HG03469 (cell line): ENCODE measurements around the gene FHIT.

ENCODE experiments used
- ATAC-seq: cut with Tn5 transposase; IDR thresholded peaks from one replicate; pipeline ENCODE4 v1.9.1; 2021; ENCODE audit warnings: mild to moderate bottlenecking, moderate library complexity, moderate number of reproducible peaks; ENCODE audit not compliant: unreplicated experiment

The FHIT gene

DNA sequence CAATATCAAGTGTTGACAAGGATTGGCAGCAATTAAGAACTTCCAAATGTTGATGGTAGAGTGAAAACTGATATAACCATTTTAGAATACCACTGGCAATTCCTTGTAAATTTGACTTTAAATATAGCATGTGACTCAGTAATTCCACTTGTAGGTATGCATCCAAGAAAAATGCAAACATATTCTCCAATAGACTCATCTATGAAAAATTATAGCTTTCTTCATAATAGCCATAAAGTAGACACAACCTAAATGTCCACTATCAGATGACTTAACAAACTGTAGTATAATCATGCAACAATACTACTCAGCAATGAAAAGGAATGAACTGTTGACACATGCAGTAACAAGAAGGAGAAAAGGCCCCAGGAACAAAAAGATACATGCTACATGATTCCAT is 988.1 kb downstream of the FHIT start:
- ATAC-seq: no peak

DNA sequence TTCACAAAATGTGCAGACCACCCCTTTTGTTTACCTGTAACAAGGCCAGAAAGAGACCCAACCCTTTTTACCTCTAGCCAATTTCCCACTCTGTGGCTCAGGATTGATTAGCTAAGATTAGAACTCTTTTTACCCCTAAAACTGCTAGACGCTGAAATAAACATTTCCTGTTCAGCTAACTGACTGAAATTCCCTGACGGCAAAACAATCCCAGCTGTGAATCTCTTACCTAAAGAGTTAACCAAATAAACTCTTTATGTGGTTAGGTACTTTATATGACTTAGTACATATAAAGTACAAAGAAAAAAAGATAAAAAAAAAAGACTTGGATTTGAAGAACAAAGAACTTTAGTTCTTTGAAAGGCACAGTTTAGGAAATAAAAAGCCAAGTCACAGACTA is 988.7 kb downstream of the FHIT start:
- no peak for ATAC-seq

DNA sequence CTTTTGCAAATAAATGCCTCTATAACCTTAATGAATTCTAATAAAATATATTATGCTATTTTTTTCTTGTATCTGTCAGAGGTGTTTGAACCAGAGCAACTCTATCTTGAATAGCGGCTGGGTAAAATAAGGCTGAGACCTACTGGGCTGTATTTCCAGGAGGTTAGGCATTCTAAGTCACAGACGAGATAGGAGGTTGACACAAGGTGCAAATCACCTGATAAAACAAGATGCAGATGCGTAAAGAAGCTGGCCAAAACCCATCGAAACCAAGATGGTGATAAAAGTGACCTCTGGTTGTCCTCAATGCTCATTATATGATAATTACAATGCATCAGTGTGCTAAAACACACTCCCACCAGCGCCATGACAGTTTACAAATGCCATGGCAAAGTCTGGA is 990.7 kb downstream of the FHIT start:
- ATAC-seq: no peak

DNA sequence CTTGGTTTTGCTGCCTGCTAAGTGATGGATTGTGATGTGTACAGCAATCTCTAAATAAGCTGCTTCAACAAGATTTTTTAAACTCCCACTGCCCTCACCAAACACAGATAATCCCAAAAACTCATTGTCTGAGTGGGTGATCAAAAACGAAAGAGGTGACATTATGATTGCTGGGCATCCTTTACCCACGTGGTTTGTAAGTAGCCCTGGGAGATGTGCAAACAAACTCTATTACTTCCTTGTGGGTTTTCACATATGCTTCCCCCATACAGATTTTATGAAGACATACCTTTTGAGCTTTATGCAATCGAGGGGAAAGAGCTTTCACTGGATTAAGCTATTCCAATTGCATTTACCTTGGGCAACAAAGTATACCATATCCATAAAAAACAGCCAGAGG is 1000.4 kb downstream of the FHIT start:
- ATAC-seq: no peak

DNA sequence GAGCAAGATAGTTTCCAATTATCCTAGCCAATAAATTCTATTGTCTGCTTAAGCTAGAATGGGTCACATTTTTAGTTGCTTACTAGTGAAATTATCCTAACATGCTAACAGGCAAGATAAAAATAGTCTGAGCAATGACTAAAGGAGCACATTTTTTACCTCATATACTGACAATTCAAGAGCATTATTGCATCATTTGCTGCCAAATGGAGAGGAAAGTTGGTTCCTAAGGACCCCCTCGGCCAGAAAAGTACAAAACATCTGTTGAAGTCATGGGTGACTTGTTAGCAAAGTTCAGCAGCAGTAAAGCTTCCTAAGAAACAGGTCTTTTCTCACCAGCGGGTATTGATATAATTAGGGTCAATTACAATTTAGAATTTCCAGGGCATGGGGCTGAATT is 1001.0 kb downstream of the FHIT start:
- ATAC-seq: no peak

DNA sequence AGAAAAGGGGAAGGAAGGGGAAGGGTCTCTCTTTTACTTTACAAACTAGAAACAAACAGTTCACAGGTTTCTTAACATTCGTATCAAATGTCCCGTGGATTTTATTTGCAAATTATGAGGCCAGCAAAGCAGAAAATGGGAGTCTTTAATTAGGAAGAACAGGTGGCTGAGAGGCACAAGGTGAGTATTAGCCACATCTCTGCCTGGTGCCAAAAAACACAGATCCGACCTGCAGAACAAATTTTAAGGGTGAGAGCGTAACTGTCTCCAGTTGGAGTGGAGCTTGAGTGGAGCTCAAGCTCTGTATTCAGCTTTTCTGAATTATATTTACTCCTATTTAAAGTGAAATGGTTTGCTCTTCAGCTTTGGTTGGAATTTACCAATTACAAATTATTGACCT is 1004.9 kb downstream of the FHIT start:
- no peak for ATAC-seq

DNA sequence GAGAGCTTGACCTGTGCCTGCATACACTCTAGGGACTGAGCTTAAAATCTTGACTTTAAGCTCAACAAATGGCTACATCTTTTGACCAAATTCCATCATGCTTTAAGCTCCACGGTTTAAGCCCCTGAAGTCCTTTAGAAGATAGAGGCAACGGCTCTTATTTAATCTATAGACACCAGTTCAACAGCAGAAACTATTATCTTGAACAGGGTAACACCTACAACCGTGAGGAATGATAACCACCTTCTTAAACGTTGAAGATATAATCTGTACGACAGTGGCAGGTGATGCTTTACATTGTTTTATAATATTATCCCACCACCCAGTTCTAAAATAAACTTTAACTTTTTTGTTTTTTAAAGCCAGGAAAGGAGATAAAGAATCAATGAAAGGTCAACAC is 1007.8 kb downstream of the FHIT start:
- ATAC-seq: no peak

DNA sequence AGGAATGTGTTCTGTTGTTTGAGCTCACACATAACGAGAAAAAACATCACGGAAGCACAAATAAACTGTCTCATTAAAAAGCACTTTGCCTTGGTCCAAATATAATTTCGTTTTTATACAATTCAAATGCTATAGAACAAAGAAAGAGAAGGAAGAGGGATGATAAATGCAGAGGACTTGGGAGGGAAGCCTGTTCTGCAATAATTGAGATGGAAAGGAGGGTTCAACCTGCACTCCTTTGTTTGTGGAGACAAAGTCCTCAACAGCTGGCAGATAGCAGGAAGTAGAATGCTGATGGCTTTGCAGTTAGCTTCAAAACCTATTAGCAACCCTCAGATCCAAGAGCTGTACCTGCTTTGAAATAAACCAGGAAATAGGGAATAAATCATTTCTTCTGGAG is 1010.8 kb downstream of the FHIT start:
- no peak for ATAC-seq

DNA sequence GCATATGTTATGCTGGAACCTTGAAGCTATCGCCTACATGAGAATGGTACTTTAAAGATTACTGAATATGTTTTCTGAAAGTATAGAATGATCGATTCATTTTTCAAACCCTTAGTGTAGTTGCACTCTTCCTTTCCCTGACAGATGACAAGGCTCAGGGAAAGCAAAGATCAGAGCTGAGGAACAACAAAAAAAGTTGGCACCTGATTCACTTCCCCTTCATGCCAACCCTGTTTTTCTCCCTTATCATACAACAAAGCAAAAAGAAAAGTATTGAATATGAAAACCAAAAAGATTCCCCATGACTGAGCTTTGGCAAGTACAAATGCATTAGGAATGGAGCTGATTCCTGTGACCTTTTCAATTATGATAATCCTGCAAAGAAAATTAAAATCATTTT is 1012.7 kb downstream of the FHIT start:
- no peak for ATAC-seq

DNA sequence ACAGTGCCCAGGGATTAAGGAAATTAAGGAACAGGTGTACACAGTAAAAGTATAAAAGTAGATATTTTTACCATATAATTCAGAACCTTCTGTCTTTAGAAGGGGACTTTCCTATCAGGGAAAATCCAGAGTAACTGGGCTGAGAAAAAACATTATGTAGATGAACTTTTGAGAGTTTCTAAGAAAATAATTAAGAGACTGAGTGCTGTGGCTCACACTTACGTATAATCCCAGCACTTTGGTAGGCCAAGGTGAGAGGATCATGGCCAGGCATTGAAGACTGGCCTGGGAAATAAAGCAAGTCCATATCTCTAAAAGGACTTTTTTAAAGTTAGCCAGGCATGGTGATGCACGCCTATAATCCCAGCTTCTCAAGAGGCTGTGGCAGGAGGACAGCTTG is 1021.8 kb downstream of the FHIT start:
- no peak for ATAC-seq

DNA sequence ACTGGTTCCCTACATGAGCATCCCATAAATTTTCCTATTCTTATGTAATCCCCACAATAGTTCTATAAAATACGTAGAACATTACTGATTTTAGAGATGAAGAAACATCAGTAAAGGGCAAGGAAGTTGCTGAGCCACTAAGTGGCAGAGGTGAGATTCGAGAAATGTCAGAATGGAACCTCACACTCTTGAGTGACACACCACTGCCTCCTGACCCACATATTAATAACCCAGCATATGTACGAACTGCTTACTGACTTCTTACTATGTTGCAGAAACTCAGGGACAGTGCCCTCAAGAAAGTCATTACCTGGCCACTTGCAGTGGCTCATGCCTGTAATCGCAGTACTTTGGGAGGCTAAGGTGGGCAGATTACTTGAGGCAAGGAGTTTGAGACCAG is 1022.4 kb downstream of the FHIT start:
- ATAC-seq: no peak

DNA sequence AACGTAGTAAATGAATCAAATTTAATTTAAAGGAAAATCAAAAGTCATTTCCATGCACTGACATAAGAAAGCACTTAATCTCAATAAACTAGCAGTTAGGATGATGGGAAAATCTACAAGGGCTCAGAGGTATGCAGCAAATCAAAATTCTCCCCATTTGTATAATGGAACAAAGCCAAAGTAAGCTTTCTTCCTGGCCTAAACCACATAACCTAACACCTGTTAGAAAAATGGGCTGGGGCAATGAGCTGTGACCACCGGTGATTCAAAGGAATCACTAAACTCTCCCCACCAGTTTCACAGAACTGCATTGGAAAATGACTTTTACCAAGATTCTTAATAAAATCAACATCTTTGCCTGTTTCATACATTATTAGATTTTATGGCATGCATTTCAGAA is 1024.3 kb downstream of the FHIT start:
- ATAC-seq: no peak

DNA sequence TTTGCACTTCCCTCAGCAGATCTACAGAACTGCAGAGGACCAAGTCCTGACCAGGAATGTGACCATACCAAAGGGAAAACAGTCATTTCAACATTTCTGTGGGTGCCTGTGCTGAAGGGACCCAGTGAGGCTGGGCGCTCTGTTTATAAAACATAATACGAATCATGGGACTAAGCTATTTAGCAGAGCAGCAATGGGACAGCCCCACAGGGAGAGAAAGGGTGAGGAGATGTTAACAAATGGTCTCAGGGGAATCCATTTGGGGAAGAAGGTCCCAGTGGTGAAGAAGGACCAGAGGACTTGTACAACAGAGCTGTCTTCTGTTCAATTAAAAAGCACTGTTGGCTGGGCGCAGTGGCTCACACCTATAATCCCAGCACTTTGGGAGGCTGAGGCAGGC is 1025.4 kb downstream of the FHIT start:
- ATAC-seq: no peak

DNA sequence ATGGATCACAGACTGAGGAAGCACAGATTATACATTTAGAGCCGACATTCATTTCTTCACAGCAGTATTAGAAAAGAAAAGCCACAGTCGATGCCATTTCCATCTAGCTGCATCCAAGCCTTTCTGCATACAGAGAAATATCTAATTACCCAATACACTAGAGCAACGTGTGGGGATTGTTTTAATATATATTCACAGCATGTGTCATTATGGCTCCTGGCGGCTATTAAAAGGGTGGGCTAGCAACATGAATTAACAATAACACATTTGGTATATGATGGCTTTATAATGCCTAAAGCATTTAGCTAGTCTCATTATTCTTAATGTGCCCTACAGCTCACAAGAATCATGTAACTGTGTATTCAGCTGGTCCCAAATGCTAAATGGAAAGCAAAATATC is 1030.5 kb downstream of the FHIT start:
- no peak for ATAC-seq

DNA sequence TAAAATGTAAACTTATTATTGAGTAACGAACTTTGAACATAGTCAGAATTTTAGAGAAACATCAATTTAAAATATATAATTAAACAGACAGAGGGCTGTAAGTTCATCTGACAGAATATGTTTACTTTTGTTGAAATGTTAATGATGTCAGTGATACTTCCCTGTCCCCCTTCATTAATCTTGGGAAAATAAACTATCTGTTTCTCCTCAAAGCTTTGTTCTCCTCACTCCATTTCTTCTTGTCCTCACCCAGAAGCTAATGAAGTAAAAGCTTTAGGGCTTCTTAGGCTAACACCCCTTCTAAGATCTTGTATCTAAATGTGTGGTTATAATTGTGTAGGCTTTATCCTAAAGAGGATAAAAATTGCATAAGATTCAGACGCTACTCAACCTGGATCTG is 1031.8 kb downstream of the FHIT start:
- ATAC-seq: no peak

DNA sequence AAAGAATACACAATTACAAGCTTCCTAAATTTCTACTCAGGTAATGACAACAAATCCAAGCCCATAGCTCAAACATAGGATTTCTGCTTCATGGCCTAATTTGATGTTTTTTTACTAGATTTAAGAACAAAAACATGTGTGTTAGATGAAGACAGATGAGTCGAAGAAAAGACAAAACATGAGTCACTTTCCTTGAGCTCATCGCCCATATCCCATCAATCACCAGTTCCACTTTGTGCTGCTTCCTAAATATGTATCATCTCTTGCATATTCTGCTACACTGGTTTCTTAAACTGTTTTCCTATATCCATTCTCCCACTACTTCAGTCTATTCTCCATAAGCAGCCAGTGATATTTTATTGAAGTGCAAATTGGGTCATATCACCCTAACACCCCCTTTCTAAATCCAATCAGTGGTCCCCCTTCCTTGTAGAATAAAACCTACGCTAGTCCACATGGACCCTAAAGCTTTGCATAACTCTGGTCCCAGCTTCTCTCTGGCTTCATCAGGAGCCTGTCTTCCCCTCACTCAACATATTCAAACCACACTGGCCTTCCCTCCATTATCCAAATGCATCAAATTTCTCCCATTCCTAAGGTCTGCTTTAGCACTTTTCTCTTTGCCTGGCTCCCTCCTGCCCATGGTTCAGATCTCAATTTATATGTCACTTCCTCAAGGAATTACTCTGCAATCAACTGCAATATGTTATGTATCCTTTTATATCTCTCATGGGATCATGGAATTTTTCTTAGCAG is 1033.9 kb downstream of the FHIT start:
- ATAC-seq: no peak

DNA sequence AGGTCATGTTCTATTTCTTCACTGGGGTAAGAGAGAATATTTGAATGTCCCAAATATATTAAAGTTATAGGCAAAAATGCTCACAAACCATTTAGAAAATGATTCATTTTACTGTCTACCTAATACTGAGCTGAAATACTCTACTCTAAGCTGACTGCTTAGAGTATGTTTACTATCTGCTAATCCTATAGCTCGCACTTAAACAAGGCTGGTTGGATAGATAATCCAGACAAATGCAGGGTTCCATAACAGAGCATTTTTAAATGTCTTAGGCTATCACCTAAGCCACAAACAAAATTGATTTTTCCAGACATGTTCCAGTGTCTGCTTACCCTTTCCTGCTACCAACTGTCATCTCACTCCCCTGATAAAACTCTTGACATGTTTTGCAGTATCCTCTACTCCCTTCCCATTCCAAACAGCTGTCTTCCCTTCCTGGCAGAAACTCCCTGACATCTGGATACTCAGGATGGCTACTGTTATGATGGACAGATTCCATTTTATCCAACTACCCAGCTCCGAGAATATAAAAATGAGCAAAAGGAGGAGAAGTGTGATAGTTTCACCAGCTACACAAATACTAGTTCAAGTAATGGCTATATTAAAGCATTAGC is 1034.7 kb downstream of the FHIT start:
- ATAC-seq: no peak

DNA sequence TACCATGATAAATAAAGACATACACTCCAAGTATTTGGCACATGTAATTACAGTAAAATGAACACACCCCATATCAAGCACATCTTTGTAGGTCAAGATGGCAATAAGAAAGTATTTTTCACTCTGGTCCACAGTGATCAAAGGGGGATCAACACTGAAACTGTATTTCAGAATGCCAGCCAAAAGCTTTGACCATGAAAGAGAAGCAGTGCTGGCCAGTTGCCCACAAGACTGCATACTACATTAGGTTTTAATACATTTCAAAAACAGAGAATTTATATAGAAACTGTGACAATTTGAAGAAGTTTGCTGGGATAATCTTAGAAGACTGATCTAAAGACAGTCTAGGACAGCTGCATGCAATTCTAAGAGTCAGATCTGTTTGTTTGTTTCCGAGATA is 1035.3 kb downstream of the FHIT start:
- no peak for ATAC-seq

DNA sequence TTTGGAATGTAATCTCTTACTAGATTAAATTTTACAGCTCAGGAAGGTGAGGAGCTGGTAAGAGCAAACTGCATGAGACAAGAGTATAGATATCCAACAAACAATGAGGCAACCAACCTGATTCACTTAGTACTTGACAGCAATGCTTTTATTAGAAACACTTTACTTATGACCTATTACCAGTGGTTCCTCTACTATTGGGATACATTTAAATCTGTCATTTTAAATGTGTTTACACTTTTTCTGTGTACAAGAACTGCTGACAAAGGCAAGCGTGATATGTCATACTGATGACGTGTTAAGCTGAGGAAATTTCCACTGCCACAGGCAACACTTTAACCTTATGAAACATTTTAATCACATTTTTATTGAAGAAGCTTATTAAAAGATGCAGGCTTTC is 1043.3 kb downstream of the FHIT start:
- ATAC-seq: no peak

DNA sequence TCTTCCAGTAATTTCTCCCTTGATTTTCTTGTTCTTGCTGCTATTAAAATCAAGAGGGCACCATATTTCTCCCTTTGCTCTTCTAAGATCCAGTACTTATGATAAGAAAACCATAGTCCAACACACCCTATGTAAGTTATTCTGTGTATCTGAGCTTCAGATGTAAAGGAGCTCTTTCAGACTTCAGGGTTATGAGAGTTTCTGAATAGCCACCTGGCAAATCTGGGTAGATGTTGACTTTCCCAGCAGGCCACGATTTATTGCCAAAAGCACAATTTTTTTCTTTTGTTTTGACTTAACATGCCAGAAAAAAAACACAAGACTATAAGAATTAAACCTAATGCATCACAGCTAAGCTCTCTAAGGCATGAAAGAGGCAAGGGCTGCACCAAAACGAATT is 1045.0 kb downstream of the FHIT start:
- no peak for ATAC-seq

DNA sequence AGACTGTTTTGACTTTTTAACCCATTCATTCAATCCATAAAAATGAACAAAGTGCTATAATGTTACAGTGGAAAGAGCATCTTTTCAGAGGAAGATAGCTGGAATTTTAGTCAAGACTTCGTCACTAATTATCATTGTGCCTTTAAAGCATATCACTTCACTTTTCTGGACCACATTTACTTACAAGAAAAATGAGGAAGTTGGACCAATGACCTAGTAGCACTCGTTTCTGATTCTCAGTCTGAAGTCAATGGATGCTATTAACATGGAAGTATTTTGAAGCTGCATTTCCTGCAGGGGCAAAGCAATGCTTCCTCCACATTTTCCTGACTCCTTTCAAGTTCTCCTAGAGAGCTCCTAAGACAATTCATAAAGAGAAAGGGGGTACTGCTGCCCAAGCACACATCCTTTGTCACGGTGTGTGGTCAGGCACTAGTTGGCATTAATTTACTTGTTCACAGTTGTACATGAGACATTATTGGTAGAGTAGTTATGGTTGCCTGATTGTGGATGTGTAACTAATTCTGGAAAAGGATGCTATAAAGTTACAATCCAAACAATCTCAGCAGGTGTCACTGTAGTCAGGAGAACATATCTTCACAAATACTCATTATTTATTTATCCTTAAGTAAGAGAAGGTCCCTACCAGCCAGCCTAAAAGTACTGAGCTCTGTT is 1049.1 kb downstream of the FHIT start:
- no peak for ATAC-seq

DNA sequence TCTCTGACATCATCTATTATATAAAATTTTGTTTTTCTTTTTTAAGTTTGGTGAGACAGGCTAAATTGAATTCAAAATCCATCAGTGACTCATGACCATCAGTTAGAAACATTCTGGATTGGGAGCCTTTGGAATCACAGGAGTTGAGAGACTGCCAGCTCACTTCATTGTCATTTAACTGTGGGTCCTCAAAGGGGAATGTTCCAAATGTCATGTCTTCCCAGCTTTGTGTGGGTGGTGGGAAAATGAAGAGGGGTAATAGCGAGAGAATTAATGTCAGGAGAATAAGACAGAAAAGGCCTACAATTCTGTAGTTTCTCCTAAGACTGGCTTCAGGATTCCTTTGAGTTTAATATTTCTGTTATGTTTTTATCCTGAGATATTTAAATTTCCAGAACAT is 1051.9 kb downstream of the FHIT start:
- ATAC-seq: no peak
